HL-60 (cell line): ENCODE results near the gene GJA3.

ENCODE experiments used
- DNase-seq, 2 experiments: peaks; one replicate each; pipeline ENCODE4 v3.0.0-alpha.2; 2010 to 2020; ENCODE audit warnings: low read depth in 1 of 2, low spot score in 1 of 2
- H3K27ac ChIP-seq: fragments of 250-450 bp; sonication (Bioruptor Pico); replicated peaks from 2 replicates; pipeline ENCODE4 v1.5.1; 2020; ENCODE audit warnings: mild to moderate bottlenecking, moderate library complexity
- H3K27me3 ChIP-seq: fragments of 250-450 bp; sonication (Bioruptor Pico); 2 replicates; pipeline ENCODE4 v1.5.1; 2021; ENCODE audit warnings: mild to moderate bottlenecking, moderate library complexity; ENCODE audit not compliant: insufficient read depth, poor library complexity, severe bottlenecking
- H3K4me3 ChIP-seq: replicated peaks from 2 replicates; pipeline ENCODE4 v1.5.1; 2011; ENCODE audit warnings: mild to moderate bottlenecking, control low read depth, low read length; ENCODE audit not compliant: insufficient read depth
- GABPA ChIP-seq: IDR thresholded peaks from 2 replicates; pipeline ENCODE4 v1.6.1; 2012; ENCODE audit warnings: low read depth
- POLR2AphosphoS5 ChIP-seq: IDR thresholded peaks from 2 replicates; pipeline ENCODE4 v1.6.1; 2012; ENCODE audit warnings: low read depth
- SPI1 ChIP-seq: IDR thresholded peaks from 2 replicates; pipeline ENCODE4 v1.6.1; 2012; ENCODE audit warnings: low read depth, mild to moderate bottlenecking, borderline replicate concordance
- TF ChIP-seq, protein P1 (sequence below): IDR thresholded peaks from one replicate; pipeline ENCODE4 v1.5.1; 2011; ENCODE audit warnings: low read length, control low read depth, inconsistent platforms; ENCODE audit not compliant: insufficient read depth
- TF ChIP-seq, protein P2 (sequence below): IDR thresholded peaks from 2 replicates; pipeline ENCODE4 v1.6.1; 2012; ENCODE audit warnings: low read depth; ENCODE audit not compliant: insufficient replicate concordance

The GJA3 gene

DNA sequence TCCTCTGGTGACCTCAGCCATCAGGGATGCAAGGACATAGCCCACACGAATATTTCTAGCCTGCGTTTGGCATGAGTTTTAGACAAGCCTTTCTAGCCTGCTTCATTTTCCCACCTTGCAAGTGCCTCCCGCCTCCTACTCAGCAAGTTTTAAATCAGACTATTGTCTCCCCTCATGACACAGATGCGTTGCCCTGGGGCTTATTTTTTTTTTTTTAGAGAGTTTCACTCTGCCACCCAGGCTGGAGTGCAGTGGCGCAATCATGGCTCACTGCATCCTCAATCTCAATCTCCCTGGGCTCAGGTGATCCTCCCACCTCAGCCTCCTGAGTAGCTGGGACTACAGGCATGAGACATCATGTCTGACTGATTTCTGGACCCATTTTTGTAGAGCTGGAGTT lies 17.3 kb upstream of the GJA3 start:
- no peak for TF ChIP-seq POLR2AphosphoS5
- TF ChIP-seq SPI1: no peak
- TF ChIP-seq, protein P1, sequence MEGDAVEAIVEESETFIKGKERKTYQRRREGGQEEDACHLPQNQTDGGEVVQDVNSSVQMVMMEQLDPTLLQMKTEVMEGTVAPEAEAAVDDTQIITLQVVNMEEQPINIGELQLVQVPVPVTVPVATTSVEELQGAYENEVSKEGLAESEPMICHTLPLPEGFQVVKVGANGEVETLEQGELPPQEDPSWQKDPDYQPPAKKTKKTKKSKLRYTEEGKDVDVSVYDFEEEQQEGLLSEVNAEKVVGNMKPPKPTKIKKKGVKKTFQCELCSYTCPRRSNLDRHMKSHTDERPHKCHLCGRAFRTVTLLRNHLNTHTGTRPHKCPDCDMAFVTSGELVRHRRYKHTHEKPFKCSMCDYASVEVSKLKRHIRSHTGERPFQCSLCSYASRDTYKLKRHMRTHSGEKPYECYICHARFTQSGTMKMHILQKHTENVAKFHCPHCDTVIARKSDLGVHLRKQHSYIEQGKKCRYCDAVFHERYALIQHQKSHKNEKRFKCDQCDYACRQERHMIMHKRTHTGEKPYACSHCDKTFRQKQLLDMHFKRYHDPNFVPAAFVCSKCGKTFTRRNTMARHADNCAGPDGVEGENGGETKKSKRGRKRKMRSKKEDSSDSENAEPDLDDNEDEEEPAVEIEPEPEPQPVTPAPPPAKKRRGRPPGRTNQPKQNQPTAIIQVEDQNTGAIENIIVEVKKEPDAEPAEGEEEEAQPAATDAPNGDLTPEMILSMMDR: no peak
- no peak for TF ChIP-seq GABPA
- TF ChIP-seq, protein P2, sequence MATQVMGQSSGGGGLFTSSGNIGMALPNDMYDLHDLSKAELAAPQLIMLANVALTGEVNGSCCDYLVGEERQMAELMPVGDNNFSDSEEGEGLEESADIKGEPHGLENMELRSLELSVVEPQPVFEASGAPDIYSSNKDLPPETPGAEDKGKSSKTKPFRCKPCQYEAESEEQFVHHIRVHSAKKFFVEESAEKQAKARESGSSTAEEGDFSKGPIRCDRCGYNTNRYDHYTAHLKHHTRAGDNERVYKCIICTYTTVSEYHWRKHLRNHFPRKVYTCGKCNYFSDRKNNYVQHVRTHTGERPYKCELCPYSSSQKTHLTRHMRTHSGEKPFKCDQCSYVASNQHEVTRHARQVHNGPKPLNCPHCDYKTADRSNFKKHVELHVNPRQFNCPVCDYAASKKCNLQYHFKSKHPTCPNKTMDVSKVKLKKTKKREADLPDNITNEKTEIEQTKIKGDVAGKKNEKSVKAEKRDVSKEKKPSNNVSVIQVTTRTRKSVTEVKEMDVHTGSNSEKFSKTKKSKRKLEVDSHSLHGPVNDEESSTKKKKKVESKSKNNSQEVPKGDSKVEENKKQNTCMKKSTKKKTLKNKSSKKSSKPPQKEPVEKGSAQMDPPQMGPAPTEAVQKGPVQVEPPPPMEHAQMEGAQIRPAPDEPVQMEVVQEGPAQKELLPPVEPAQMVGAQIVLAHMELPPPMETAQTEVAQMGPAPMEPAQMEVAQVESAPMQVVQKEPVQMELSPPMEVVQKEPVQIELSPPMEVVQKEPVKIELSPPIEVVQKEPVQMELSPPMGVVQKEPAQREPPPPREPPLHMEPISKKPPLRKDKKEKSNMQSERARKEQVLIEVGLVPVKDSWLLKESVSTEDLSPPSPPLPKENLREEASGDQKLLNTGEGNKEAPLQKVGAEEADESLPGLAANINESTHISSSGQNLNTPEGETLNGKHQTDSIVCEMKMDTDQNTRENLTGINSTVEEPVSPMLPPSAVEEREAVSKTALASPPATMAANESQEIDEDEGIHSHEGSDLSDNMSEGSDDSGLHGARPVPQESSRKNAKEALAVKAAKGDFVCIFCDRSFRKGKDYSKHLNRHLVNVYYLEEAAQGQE: no peak
- Histone ChIP-seq H3K27me3 (no peaks in the 10 kb centered on the region), H3K4me3 (no peak overlapping the region), H3K27ac (no peak overlapping the region)
- no peak for DNase-seq

DNA sequence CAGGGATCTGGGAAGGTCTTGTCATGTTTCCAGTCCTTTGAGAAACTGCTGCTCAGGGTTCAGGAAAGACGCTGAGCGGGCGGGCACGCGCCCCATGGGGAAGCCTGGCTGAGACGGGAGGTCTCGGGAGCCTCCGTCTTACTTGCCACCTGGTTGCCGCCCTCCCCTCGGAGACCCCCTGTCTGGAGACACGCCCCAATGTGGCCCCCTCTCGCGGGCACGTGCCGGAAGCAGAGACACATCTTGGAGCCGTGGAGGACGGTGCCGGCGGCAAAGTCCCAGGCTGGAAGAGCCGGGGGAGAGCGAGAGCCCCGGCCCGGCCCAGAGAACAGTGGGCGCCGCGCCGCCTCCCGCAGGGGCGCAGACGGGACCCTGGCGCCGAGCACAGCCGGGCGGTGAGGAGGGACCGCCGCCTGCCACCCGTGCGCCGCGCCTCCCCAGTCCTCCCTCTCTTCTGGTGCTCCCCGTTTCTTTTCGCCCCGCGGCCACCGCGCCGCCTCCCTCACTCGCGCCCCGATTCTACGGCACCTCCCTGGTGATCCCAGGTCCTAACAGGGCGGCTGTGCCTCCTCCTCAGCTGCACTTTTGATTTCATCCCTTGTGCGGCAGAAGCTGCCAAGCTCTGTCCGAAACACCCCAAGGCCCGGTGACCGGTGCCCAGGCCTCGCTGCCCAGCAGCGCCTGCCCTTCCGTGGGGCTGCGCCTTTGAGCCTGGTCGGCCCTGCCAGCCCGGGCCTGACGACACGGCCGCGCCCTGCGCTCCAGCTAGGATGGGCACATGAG lies 16.4 kb upstream of the GJA3 start:
- no peak for DNase-seq
- no peak overlapping the region for H3K4me3 ChIP-seq
- TF ChIP-seq, protein P2: no peak
- TF ChIP-seq, protein P1: no peak
- TF ChIP-seq POLR2AphosphoS5: no peak
- no peak for TF ChIP-seq SPI1
- TF ChIP-seq GABPA: no peak
- no peaks in the 10 kb centered on the region for H3K27me3 ChIP-seq
- H3K27ac ChIP-seq: no peak overlapping the region

DNA sequence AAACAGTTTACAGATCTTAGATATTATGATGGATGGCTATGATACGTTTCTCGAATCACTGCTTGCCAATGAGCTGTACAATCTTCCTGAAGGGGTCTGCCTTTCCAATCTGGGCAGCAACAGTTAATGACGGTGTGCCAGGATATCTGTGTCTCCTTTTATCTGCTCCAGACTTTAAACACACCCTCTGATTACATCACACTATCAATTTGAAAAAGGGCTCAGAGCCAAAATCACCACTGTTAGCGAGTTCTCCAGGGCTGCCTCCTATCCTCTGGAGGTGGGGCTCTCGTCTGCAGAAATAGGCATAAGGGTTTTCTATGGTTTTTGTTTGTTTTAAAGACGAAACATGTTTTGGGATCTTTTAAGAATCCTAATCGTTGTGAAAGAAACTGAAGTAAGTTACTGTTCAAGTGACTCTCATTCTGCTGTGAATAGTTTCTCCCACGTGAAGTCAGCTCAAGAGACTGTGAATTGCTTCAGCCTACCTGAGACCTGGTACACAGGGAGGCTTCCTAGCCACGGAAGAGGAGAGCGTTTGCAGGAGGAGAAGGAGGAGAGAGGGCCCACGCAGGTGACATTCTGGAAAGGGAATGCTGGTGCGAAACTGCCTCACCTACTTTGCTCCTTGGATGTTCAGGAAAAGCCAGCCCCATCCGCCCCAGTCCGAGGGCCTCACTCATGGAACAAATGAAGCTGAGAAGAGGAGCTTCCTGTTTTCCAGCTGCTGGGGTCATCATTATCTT lies 15.2 kb upstream of the GJA3 start:
- no peak overlapping the region for H3K4me3 ChIP-seq
- TF ChIP-seq SPI1: no peak
- TF ChIP-seq, protein P1: no peak
- no peak for DNase-seq
- H3K27me3 ChIP-seq: no peaks in the 10 kb centered on the region
- H3K27ac ChIP-seq: no peak overlapping the region
